Karpas-422 (cell line): ENCODE data around the gene TGFBRAP1. TPM values are rescaled to one million over a fixed set of nuclear protein-coding genes. Genes with fewer than 3 reads are reported as not detected.

Experiments used
- DNase-seq: peaks from one replicate; pipeline ENCODE4 v3.0.0-alpha.2; 2015
- H2AFZ ChIP-seq: fragments of 200-600 bp; sonication (generic); 2 replicates; pipeline ENCODE4 v1.6.1; 2014; ENCODE audit warnings: antibody characterized with exemption, low read length, mixed read lengths
- H3K27ac ChIP-seq: fragments of 200-600 bp; sonication (generic); 2 replicates; pipeline ENCODE4 v1.5.1; 2014; ENCODE audit warnings: mild to moderate bottlenecking, low read length, moderate library complexity
- H3K27me3 ChIP-seq: fragments of 200-600 bp; sonication (generic); 2 replicates; pipeline ENCODE4 v1.6.1; 2014; ENCODE audit warnings: low read length, mixed read lengths
- H3K36me3 ChIP-seq: fragments of 200-600 bp; sonication (generic); 2 replicates; pipeline ENCODE4 v1.6.1; 2014; ENCODE audit warnings: low read length, mixed read lengths; ENCODE audit not compliant: insufficient read depth
- H3K4me1 ChIP-seq: fragments of 200-600 bp; sonication (generic); 2 replicates; pipeline ENCODE4 v1.6.1; 2014; ENCODE audit warnings: mild to moderate bottlenecking, low read length, mixed read lengths
- H3K4me2 ChIP-seq: fragments of 200-600 bp; sonication (generic); 2 replicates; pipeline ENCODE4 v1.6.1; 2014; ENCODE audit warnings: low read length, low read depth, mild to moderate bottlenecking; ENCODE audit not compliant: poor library complexity, severe bottlenecking
- H3K4me3 ChIP-seq: fragments of 200-600 bp; sonication (generic); 2 replicates; pipeline ENCODE4 v1.5.1; 2014; ENCODE audit warnings: mild to moderate bottlenecking, antibody characterized with exemption, low read length, mixed read lengths
- H3K79me2 ChIP-seq: fragments of 200-600 bp; sonication (generic); 2 replicates; pipeline ENCODE4 v1.6.1; 2014; ENCODE audit warnings: mild to moderate bottlenecking, low read length, mixed read lengths
- H3K9ac ChIP-seq: fragments of 200-600 bp; sonication (generic); 2 replicates; pipeline ENCODE4 v1.6.0; 2014; ENCODE audit warnings: low read length
- H3K9me2 ChIP-seq: fragments of 200-600 bp; sonication (generic), shearing (Covaris generic); replicated peaks from 2 replicates; pipeline ENCODE4 v1.6.0; 2014; ENCODE audit warnings: mild to moderate bottlenecking, low read length, moderate library complexity; ENCODE audit not compliant: insufficient read depth
- H3K9me3 ChIP-seq: fragments of 300-700, 200-600 bp; sonication (generic); 2 replicates; pipeline ENCODE4 v1.6.1; 2014; ENCODE audit warnings: low read length, mixed read lengths
- H4K20me1 ChIP-seq: fragments of 200-600 bp; sonication (generic); 2 replicates; pipeline ENCODE4 v1.6.1; 2014; ENCODE audit warnings: mild to moderate bottlenecking, antibody characterized with exemption, low read length, low read depth; ENCODE audit not compliant: insufficient read depth
- total RNA-seq: library from RNA; depleted of rRNA; stranded (reverse); fragments of >200 nt; shearing (Covaris generic); gene quantifications from 2 replicates; pipeline ENCODE4 v1.2.3, GENCODE V29; 2014; ENCODE audit warnings: low replicate concordance; rRNA removed

TGFBRAP1 gene, protein sequence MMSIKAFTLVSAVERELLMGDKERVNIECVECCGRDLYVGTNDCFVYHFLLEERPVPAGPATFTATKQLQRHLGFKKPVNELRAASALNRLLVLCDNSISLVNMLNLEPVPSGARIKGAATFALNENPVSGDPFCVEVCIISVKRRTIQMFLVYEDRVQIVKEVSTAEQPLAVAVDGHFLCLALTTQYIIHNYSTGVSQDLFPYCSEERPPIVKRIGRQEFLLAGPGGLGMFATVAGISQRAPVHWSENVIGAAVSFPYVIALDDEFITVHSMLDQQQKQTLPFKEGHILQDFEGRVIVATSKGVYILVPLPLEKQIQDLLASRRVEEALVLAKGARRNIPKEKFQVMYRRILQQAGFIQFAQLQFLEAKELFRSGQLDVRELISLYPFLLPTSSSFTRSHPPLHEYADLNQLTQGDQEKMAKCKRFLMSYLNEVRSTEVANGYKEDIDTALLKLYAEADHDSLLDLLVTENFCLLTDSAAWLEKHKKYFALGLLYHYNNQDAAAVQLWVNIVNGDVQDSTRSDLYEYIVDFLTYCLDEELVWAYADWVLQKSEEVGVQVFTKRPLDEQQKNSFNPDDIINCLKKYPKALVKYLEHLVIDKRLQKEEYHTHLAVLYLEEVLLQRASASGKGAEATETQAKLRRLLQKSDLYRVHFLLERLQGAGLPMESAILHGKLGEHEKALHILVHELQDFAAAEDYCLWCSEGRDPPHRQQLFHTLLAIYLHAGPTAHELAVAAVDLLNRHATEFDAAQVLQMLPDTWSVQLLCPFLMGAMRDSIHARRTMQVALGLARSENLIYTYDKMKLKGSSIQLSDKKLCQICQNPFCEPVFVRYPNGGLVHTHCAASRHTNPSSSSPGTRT
- total RNA-seq = 23.0 and 30.2 TPM in 2 replicates

DNA sequence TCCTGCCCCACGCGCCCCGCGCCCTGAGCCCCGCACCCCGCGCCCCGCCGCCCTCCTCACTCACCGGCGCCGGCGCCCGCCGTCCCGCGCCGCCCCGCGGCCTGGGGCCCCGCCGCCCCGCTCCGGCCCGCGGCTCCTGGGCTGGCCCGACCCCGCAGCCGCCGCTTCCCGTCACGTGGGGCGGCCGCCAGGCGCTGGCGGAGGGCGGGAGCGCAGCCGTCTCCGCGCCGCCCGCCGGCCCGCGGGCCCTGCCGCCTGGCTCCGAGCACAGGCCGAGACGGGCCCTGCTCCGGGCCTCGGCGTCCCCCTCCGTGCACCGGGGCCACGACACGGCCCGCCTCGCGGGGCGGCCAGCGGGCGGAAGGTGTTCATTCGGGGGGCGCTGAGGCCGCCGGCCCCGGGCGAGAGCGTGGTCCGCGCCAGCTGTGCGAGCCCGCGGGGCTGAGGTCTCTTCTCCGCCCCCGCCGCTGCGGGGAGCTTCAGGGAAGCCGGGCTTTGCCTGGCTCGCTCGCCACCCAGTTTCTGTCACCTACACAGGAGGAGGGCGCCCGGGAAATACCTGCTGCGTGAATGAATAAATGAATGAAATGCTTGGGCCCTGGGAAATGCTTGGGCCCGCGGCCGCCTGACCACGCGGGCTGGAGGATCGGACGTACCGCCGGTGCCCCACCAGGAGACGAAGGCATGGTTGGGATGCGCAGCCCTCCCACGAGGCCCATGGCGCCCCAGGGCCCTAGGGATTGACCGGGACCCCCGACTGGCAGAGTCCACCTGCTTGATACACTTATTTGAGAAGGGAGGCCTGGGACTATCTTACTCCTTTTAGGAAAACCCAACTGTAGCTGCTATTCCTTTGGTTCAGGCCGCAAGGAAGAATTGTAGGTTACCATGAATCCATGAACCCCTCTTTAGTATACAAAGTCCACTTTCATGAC lies at the start of gene TGFBRAP1:
Gene TGFBRAP1, minus strand, starts transcription at position 175 of the 935 bp plus-strand sequence. CDS start 21,434 bp downstream, outside the sequence.
- peak within 1 kb of the TSS; percentile 80 for H3K4me3 ChIP-seq

DNA sequence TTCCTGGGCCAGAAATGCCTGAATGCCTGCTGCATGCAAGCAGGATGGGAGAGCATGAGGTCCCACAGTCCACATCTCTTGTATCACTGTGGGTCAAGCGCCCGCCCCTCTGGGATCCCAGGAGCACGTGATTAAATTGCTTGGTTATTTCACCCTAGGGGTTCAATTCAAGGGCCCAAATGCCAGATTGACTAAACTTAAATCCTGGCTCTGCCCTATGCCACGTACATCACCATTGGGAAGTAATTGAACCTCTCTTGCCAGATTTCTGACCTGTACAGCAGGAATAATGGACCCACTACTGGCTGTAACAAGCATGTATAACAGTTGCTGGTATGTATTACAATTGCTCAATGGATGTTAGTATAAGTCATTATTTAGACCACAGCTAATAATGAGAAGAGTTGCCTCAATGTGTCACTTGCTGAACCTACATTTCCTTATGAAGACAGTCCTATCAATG lies 49.4 kb upstream of the TGFBRAP1 start:
- H3K9ac ChIP-seq = no peak overlapping the region
- no peaks in the 10 kb centered on the region for H4K20me1 ChIP-seq
- no peak for DNase-seq
- H3K4me2 ChIP-seq = no peak overlapping the region
- no peaks in the 10 kb centered on the region for H3K4me1 ChIP-seq
- H3K27me3 ChIP-seq = no peaks in the 10 kb centered on the region
- no peaks in the 10 kb centered on the region for H3K9me3 ChIP-seq
- H3K36me3 ChIP-seq = no peaks in the 10 kb centered on the region
- H3K27ac ChIP-seq = no peak overlapping the region
- H3K4me3 ChIP-seq = no peak overlapping the region
- H2AFZ ChIP-seq = no peak overlapping the region
- no peaks in the 10 kb centered on the region for H3K9me2 ChIP-seq
- H3K79me2 ChIP-seq = no peaks in the 10 kb centered on the region

More for the DNA sequence above, at the start of gene TGFBRAP1:
- H3K79me2 ChIP-seq = peaks cover 59% of the 10 kb centered on the region
- no peaks in the 10 kb centered on the region for H4K20me1 ChIP-seq
- H3K27ac ChIP-seq = peak within 1 kb of the TSS; percentile 61
- H3K27me3 ChIP-seq = no peaks in the 10 kb centered on the region
- peak; percentile 83 for DNase-seq
- peak within 1 kb of the TSS; percentile 88 for H3K9ac ChIP-seq
- peak within 1 kb of the TSS; percentile 35 for H2AFZ ChIP-seq
- H3K9me2 ChIP-seq = no peaks in the 10 kb centered on the region
- peaks cover 7% of the 10 kb centered on the region; the same call in 1 of the 2 replicates for H3K36me3 ChIP-seq
- H3K4me1 ChIP-seq = peaks cover 48% of the 10 kb centered on the region
- H3K9me3 ChIP-seq = no peaks in the 10 kb centered on the region
- peak within 1 kb of the TSS; percentile 89 for H3K4me2 ChIP-seq

DNA sequence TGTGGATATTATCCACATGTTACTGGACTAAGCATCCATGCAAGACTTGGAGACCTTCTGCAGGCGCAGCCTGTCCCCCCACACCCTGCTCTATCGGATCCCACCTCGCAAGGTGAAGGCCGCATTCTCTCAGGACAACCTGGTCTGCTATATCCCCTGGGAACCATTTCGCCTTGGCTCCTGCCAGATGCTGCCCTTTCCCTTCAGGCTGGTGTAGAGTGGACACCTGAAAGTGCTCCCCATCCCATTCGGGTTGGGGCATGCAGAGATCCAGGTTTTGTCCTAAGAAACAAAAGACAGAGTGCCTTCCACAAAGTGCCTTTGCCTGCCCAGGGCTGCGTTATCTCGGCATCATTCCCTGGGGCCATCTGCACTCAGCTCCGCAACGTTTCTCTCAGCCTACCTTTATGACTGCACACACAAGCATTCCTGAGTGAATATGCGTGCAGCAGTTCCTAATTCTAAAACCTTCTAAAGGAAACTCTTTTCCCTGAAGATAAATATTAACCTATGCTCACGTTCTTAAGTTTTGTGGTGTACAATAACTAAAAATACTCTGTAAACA lies 48.8 kb upstream of the TGFBRAP1 start:
- no peak for DNase-seq
- no peak overlapping the region for H3K4me3 ChIP-seq
- no peaks in the 10 kb centered on the region for H3K9me2 ChIP-seq
- no peaks in the 10 kb centered on the region for H3K4me1 ChIP-seq
- H3K9ac ChIP-seq = no peak overlapping the region
- no peaks in the 10 kb centered on the region for H3K79me2 ChIP-seq
- no peak overlapping the region for H2AFZ ChIP-seq
- no peaks in the 10 kb centered on the region for H3K36me3 ChIP-seq
- H3K27ac ChIP-seq = no peak overlapping the region
- H4K20me1 ChIP-seq = no peaks in the 10 kb centered on the region
- no peak overlapping the region for H3K4me2 ChIP-seq
- no peaks in the 10 kb centered on the region for H3K9me3 ChIP-seq
- H3K27me3 ChIP-seq = no peaks in the 10 kb centered on the region

DNA sequence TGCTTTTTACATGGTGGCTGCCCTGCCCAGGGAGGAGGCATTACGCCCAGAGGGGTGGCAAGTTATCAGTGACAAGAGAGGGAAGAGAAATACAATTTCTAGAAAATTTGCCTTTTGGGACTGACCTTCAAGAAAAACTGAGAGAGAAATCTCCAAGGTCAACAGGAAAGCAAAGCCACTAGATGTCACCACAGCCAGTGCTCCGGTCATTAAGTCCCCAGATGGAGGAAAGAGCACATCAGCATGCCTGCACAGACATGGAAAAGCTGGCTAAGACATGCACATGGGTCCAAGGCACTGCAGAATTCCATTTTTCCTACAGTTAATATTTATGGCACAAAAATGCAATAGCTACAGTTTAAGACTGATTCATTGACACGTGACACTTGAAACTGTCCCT lies 48.3 kb upstream of the TGFBRAP1 start:
- H3K9me2 ChIP-seq = no peaks in the 10 kb centered on the region
- H2AFZ ChIP-seq = no peak overlapping the region
- H3K27me3 ChIP-seq = no peaks in the 10 kb centered on the region
- no peaks in the 10 kb centered on the region for H4K20me1 ChIP-seq
- no peaks in the 10 kb centered on the region for H3K36me3 ChIP-seq
- DNase-seq = no peak
- no peaks in the 10 kb centered on the region for H3K79me2 ChIP-seq
- no peak overlapping the region for H3K27ac ChIP-seq
- no peak overlapping the region for H3K4me2 ChIP-seq
- no peak overlapping the region for H3K9ac ChIP-seq
- H3K4me3 ChIP-seq = no peak overlapping the region
- H3K9me3 ChIP-seq = no peaks in the 10 kb centered on the region
- H3K4me1 ChIP-seq = no peaks in the 10 kb centered on the region

DNA sequence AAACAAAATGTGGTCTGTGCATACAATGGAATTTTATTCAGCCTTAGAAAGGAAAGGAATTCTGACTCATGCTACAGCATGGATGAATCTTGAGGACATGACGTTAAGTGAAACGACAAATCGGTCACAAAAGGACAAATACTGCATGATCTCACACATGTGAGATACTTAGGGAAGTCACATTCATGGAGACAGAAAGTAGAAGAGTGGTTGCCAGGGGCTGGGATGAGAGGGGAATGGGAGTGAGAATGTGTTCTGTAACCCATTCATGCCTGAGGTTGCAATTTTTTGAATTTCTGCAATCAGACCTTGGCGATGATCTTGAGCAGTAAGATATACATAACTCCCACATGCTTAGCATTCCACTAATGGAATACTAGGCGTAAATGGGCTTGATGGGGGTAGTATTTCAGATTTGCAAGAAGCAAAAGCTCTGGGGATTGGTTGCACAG lies 47.3 kb upstream of the TGFBRAP1 start:
- H3K9me2 ChIP-seq = no peaks in the 10 kb centered on the region
- no peaks in the 10 kb centered on the region for H3K36me3 ChIP-seq
- H3K4me1 ChIP-seq = no peaks in the 10 kb centered on the region
- no peak overlapping the region for H3K27ac ChIP-seq
- H3K9me3 ChIP-seq = no peaks in the 10 kb centered on the region
- no peak for DNase-seq
- H3K4me2 ChIP-seq = no peak overlapping the region
- H3K27me3 ChIP-seq = no peaks in the 10 kb centered on the region
- H4K20me1 ChIP-seq = no peaks in the 10 kb centered on the region
- H3K79me2 ChIP-seq = no peaks in the 10 kb centered on the region
- no peak overlapping the region for H2AFZ ChIP-seq
- H3K9ac ChIP-seq = no peak overlapping the region
- no peak overlapping the region for H3K4me3 ChIP-seq

DNA sequence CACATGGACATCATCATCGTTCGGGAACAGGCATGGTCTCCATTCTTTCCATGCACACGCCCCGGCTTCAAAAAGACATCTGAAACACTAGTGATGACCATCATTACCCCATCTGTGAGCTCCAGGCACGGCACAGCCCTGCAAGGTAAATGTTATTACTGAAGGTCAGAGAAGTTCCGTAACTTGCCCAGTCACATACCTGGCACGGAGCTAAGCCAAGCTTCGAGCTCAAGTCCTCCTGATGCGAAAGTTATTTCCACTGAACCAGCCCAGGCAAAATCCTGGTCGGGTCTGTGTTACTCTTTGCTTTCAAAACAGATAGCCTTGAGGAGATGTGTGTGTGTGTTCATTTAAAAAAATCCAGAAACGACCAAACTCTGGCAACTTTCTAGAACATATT lies 46.5 kb upstream of the TGFBRAP1 start:
- no peaks in the 10 kb centered on the region for H3K36me3 ChIP-seq
- H2AFZ ChIP-seq = no peak overlapping the region
- H3K4me3 ChIP-seq = no peak overlapping the region
- no peaks in the 10 kb centered on the region for H3K27me3 ChIP-seq
- no peak for DNase-seq
- no peaks in the 10 kb centered on the region for H3K9me3 ChIP-seq
- no peaks in the 10 kb centered on the region for H4K20me1 ChIP-seq
- H3K9ac ChIP-seq = no peak overlapping the region
- H3K79me2 ChIP-seq = no peaks in the 10 kb centered on the region
- H3K9me2 ChIP-seq = no peaks in the 10 kb centered on the region
- H3K4me2 ChIP-seq = no peak overlapping the region
- H3K27ac ChIP-seq = no peak overlapping the region
- H3K4me1 ChIP-seq = no peaks in the 10 kb centered on the region

DNA sequence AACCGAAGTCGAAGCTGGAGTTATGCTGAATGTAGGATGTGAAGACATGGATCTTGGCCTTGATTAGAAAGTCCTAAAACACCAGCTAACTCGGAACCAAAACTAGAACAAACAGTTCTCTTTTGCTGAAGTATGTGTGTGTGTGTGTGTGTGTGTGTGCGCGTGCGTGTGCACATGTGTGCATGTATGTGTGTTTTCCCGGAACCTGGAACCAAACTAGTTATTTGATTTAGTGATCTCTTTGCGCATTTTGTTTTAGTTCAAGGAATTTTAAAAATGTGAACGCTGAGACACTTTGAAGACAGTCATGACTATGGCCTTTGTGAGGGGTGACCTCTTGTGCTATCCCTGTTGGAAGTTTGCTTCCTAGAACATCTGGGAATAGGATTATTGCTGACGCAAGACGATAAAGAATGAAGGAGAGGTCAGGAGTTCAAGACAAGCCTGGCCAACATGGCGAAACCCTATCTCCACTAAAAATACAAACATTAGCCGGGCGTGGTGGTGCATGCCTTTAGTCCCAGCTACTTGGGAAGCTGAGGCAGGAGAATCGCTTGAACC lies 45.5 kb upstream of the TGFBRAP1 start:
- H3K9ac ChIP-seq = no peak overlapping the region
- H3K79me2 ChIP-seq = no peaks in the 10 kb centered on the region
- H3K4me2 ChIP-seq = no peak overlapping the region

More for the DNA sequence above, 45.5 kb upstream of the TGFBRAP1 start:
- H3K27ac ChIP-seq = no peak overlapping the region
- no peaks in the 10 kb centered on the region for H3K36me3 ChIP-seq
- H3K9me3 ChIP-seq = no peaks in the 10 kb centered on the region
- no peak for DNase-seq
- no peaks in the 10 kb centered on the region for H4K20me1 ChIP-seq
- no peaks in the 10 kb centered on the region for H3K9me2 ChIP-seq
- H3K4me1 ChIP-seq = peaks cover 5% of the 10 kb centered on the region
- H2AFZ ChIP-seq = no peak overlapping the region
- no peaks in the 10 kb centered on the region for H3K27me3 ChIP-seq
- no peak overlapping the region for H3K4me3 ChIP-seq
